CD14-positive monocyte (primary cell): Measurements from ENCODE around the gene ZNF555. TPM values are rescaled to one million over a fixed set of nuclear protein-coding genes. Genes with fewer than 3 reads are reported as not detected.

Experiments
- DNase-seq, 3 donors: peaks; one replicate each; pipeline ENCODE4 v3.0.0-alpha.2; 2011 to 2022
- H2AFZ ChIP-seq: 2 replicates; pipeline ENCODE4 v1.6.0; 2012; ENCODE audit warnings: mild to moderate bottlenecking, low read depth, low read length, inconsistent platforms; ENCODE audit not compliant: insufficient read depth, poor library complexity, severe bottlenecking
- H3K27ac ChIP-seq, 2 donors: 1 replicate in 1 of 2; 2 replicates in 1 of 2; pipeline ENCODE4 v1.5.1; 2012 to 2013; ENCODE audit warnings: low read length in 2 of 2, control low read depth in 1 of 2, inconsistent platforms in 1 of 2, low read depth in 1 of 2, mild to moderate bottlenecking in 1 of 2
- H3K27me3 ChIP-seq, 2 donors: one replicate each; pipeline versions ENCODE4 v1.6.0 to v1.6.1; 2011 to 2013; ENCODE audit warnings: low read length in 2 of 2; ENCODE audit not compliant: control insufficient read depth in 2 of 2, insufficient read depth in 2 of 2
- H3K36me3 ChIP-seq, 2 donors: replicated peaks in 1 of 2; 1 replicate in 1 of 2; 2 replicates in 1 of 2; pipeline versions ENCODE4 v1.5.1 to v1.6.1; 2012 to 2013; ENCODE audit warnings: low read length in 2 of 2, control low read depth in 1 of 2, inconsistent platforms in 1 of 2, mild to moderate bottlenecking in 1 of 2; ENCODE audit not compliant: insufficient read depth in 2 of 2, control insufficient read depth in 1 of 2
- H3K4me1 ChIP-seq, 2 donors: 1 replicate in 1 of 2; 2 replicates in 1 of 2; pipeline versions ENCODE4 v1.5.1 to v1.6.1; 2012 to 2013; ENCODE audit warnings: low read length in 2 of 2, control low read depth in 1 of 2, inconsistent platforms in 1 of 2, mild to moderate bottlenecking in 1 of 2, moderate library complexity in 1 of 2; ENCODE audit not compliant: insufficient read depth in 2 of 2, control insufficient read depth in 1 of 2
- H3K4me2 ChIP-seq: replicated peaks from 2 replicates; pipeline ENCODE3; 2012; ENCODE audit warnings: low read length, moderate library complexity, mild to moderate bottlenecking; ENCODE audit not compliant: poor library complexity, severe bottlenecking; ENCODE audit errors: extremely low read depth
- H3K4me3 ChIP-seq, 3 experiments: fragments of 200-600 bp in 1 of 3; sonication (generic) in 1 of 3; replicated peaks in 1 of 3; 1 replicate in 2 of 3; 2 replicates in 1 of 3; pipeline ENCODE4 v1.5.1; 2011 to 2013; ENCODE audit warnings: low read length in 3 of 3, mild to moderate bottlenecking in 3 of 3, control low read depth in 2 of 3, low read depth in 2 of 3, inconsistent platforms in 1 of 3, moderate library complexity in 1 of 3
- H3K79me2 ChIP-seq: 2 replicates; pipeline ENCODE4 v1.6.0; 2012; ENCODE audit warnings: mild to moderate bottlenecking, control low read depth, inconsistent platforms, low read length, moderate library complexity; ENCODE audit not compliant: insufficient read depth
- H3K9ac ChIP-seq: 2 replicates; pipeline ENCODE4 v1.6.0; 2017; ENCODE audit warnings: low read length, mild to moderate bottlenecking; ENCODE audit not compliant: insufficient read depth, poor library complexity, severe bottlenecking
- H3K9me3 ChIP-seq, 2 donors: replicated peaks in 1 of 2; 1 replicate in 1 of 2; 2 replicates in 1 of 2; pipeline versions ENCODE4 v1.5.1 to v1.6.1; 2012 to 2013; ENCODE audit warnings: low read length in 2 of 2, control low read depth in 1 of 2; ENCODE audit not compliant: control insufficient read depth in 1 of 2, insufficient read depth in 1 of 2
- H4K20me1 ChIP-seq: 2 replicates; pipeline ENCODE4 v1.6.0; 2012; ENCODE audit warnings: mild to moderate bottlenecking, low read length, control low read depth, moderate library complexity; ENCODE audit not compliant: insufficient read depth
- H3K27ac Mint-ChIP-seq, 7 donors: one replicate each; pipeline ENCODE4 v1.8.0; 2020; ENCODE audit warnings: mild to moderate bottlenecking in 7 of 7, mixed read lengths in 7 of 7, moderate library complexity in 6 of 7, inconsistent platforms in 2 of 7
- H3K27me3 Mint-ChIP-seq, 3 donors: one replicate each; pipeline ENCODE4 v1.8.0; 2021 to 2022; ENCODE audit warnings: low read depth in 3 of 3, mild to moderate bottlenecking in 3 of 3, mixed read lengths in 3 of 3, moderate library complexity in 3 of 3, inconsistent platforms in 1 of 3
- H3K36me3 Mint-ChIP-seq, 2 donors: one replicate each; pipeline ENCODE4 v1.8.0; 2020; ENCODE audit warnings: mixed read lengths in 2 of 2, inconsistent platforms in 1 of 2, mild to moderate bottlenecking in 1 of 2
- H3K4me1 Mint-ChIP-seq: one replicate; pipeline ENCODE4 v1.8.0; 2020; ENCODE audit warnings: mild to moderate bottlenecking, mixed read lengths
- H3K4me3 Mint-ChIP-seq, 2 donors: one replicate each; pipeline ENCODE4 v1.8.0; 2020; ENCODE audit warnings: mild to moderate bottlenecking in 2 of 2, mixed read lengths in 2 of 2, moderate library complexity in 1 of 2
- H3K9me3 Mint-ChIP-seq, 7 donors: one replicate each; pipeline ENCODE4 v1.8.0; 2020 to 2022; ENCODE audit warnings: mixed read lengths in 7 of 7, mild to moderate bottlenecking in 6 of 7, moderate library complexity in 6 of 7, inconsistent platforms in 2 of 7
- WGBS: methylation state at CpG from one replicate; pipeline ENCODE4 v1.1.5; 2013; ENCODE audit warnings: missing lambda C conversion rate; ENCODE audit not compliant: insufficient coverage; 5-methylcytosine and 5-hydroxymethylcytosine counted together
- intact Hi-C, 2 donors: fragments of 100-400 bp; cut with micrococcal nuclease; formaldehyde crosslinking; loops; one replicate each; pipeline versions ENCODE4 v1.15.0 to v1.15.1; 2023
- polyA plus RNA-seq, 3 donors: library from polyadenylated mRNA; depleted of rRNA in 1 of 3; unstranded in 2 of 3; stranded (reverse) in 1 of 3; fragments of 300-500 nt in 2 of 3; fragments of >200 nt in 1 of 3; fragmentation: Illumina TruSeq in 2 of 3; gene quantifications; 1 replicate in 2 of 3; 2 replicates in 1 of 3; pipeline ENCODE4 v1.2.3, GENCODE V29; 2012 to 2021
- TF ChIP-seq, protein P1 (sequence below): fragments of 200-600 bp; IDR thresholded peaks from one replicate; pipeline ENCODE4 v1.8.0; 2022; ENCODE audit warnings: antibody characterized with exemption, mild to moderate bottlenecking

Gene ZNF555
- polyA plus RNA-seq, 3 donors, result 2.2 to 2.9 (median 2.6) TPM

DNA sequence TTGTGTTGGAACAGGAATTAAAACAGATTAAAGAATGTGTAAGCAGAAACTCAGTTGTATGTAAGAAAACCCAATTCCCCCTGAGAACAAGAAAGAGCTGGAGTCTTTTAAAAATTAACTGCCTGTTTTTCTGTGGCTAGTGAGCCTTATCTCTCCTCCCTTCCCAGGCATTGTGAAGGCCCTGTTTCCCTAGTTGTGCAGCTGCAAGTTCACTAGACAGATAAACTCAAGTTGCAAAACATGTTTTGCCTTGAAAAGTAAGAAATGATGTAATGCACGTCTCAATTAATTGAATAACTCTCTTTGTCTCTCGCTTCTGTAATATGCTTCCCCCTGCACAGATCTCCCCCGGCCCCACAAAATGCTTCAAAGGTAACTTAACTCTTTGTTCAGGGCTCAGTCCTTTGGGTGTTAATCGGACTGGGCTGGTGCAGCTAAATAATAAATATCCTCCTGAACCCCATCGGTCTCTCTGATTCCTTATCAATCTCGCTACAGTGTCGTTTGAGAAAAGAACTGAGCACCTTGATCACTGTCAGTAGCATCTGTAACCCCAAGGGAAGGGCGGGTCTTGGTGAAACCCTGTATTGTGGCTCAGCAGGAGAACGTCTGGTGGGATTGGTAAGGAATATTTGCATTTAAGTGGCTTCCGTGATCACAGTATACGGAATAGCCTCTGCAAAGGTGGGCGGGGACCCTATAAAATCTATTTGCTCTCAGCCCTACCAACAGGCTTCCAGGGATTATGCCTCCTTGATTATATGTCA, 24.2 kb downstream of the ZNF555 start:
- no peak overlapping the region for H3K9ac ChIP-seq
- no peak overlapping the region for H3K4me3 ChIP-seq
- H3K9me3 Mint-ChIP-seq, result peaks cover 7 to 36% (median 13%) of the 10 kb centered on the region in 7 donors
- H3K4me2 ChIP-seq, result no peak overlapping the region
- no peak overlapping the region for H3K27ac ChIP-seq
- no peak overlapping the region for H2AFZ ChIP-seq
- H3K36me3 Mint-ChIP-seq, result no peaks in the 10 kb centered on the region
- H3K27ac Mint-ChIP-seq, result no peak overlapping the region
- no peaks in the 10 kb centered on the region for H3K79me2 ChIP-seq
- H3K4me3 Mint-ChIP-seq, result no peak overlapping the region
- 58% methylated on average over 6 of the region's 12 CpGs for WGBS
- H3K9me3 ChIP-seq, result peaks cover 0 to 8% of the 10 kb centered on the region in 2 donors
- no peaks in the 10 kb centered on the region for H3K27me3 ChIP-seq
- H3K27me3 Mint-ChIP-seq, result peaks cover 0 to 1% (median 0%) of the 10 kb centered on the region in 3 donors
- H3K36me3 ChIP-seq, result no peaks in the 10 kb centered on the region
- no peaks in the 10 kb centered on the region for H3K4me1 Mint-ChIP-seq
- TF ChIP-seq, protein P1, sequence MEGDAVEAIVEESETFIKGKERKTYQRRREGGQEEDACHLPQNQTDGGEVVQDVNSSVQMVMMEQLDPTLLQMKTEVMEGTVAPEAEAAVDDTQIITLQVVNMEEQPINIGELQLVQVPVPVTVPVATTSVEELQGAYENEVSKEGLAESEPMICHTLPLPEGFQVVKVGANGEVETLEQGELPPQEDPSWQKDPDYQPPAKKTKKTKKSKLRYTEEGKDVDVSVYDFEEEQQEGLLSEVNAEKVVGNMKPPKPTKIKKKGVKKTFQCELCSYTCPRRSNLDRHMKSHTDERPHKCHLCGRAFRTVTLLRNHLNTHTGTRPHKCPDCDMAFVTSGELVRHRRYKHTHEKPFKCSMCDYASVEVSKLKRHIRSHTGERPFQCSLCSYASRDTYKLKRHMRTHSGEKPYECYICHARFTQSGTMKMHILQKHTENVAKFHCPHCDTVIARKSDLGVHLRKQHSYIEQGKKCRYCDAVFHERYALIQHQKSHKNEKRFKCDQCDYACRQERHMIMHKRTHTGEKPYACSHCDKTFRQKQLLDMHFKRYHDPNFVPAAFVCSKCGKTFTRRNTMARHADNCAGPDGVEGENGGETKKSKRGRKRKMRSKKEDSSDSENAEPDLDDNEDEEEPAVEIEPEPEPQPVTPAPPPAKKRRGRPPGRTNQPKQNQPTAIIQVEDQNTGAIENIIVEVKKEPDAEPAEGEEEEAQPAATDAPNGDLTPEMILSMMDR, result no peak
- DNase-seq, result no peak
- H3K4me1 ChIP-seq, result no peaks in the 10 kb centered on the region
- no peaks in the 10 kb centered on the region for H4K20me1 ChIP-seq
- intact Hi-C loops, result loop anchor here in 1 of 2 donors (5.0 kb wide), 1 partner anchor 53 kb away; no protein-coding TSS in a partner anchor

DNA sequence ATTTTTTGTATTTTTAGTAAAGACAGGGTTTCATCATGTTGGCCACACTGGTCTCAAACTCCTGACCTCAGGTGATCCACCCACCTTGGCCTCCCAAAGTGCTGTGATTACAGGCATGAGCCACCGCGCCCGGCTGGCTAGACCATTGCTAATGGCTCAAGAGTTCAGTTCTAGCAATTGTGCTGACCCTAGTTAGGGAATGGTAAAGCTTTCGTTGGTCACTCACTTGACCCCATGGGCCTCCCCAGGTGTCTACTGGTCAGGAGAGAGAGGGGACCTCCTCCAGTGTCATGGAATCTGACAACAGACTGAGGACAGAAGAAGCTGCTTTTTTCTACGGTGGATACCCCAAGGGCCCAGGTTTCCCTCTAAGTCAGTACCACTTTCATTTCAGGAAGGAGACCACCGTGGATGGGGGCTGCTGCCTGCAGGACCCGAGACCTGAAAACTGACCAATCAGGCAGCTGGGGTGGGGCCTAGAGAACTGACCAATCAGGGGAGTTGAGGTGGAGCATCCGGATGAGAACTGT, 25.3 kb downstream of the ZNF555 start:
- Mint-ChIP-seq H3K4me3 (no peak overlapping the region), H3K27ac (no peak overlapping the region), H3K9me3 (peaks cover 11 to 44% (median 20%) of the 10 kb centered on the region in 7 donors), H3K36me3 (no peaks in the 10 kb centered on the region), H3K4me1 (no peaks in the 10 kb centered on the region), H3K27me3 (peaks cover 0 to 1% (median 0%) of the 10 kb centered on the region in 3 donors)
- WGBS, result 83% methylated on average over 8 of the region's 8 CpGs
- H3K36me3 ChIP-seq, result no peaks in the 10 kb centered on the region
- intact Hi-C loops, result loop anchor here in 1 of 2 donors (5.0 kb wide), 1 partner anchor 54 kb away; no protein-coding TSS in a partner anchor
- H3K27me3 ChIP-seq, result no peaks in the 10 kb centered on the region
- TF ChIP-seq, protein P1, result no peak
- no peak overlapping the region for H2AFZ ChIP-seq
- H3K9me3 ChIP-seq, result peaks cover 0 to 8% of the 10 kb centered on the region in 2 donors
- no peak overlapping the region for H3K4me3 ChIP-seq
- no peaks in the 10 kb centered on the region for H3K79me2 ChIP-seq
- no peak overlapping the region for H3K27ac ChIP-seq
- H3K9ac ChIP-seq, result no peak overlapping the region
- no peaks in the 10 kb centered on the region for H4K20me1 ChIP-seq
- no peak overlapping the region for H3K4me2 ChIP-seq
- no peak for DNase-seq
- H3K4me1 ChIP-seq, result no peaks in the 10 kb centered on the region
